H9 (cell line): ENCODE data around the gene HOXD13. TPM values are rescaled to one million over a fixed set of nuclear protein-coding genes. Genes with fewer than 3 reads are reported as not detected.
A peak's percentile ranks its signal among the peaks of the same experiment; 100 is the strongest.

Experiments used
- DNase-seq: peaks from one replicate; pipeline ENCODE4 v3.0.0-alpha.2; 2017
- H2AFZ ChIP-seq: one replicate; pipeline ENCODE4 v1.6.1; 2013; ENCODE audit warnings: mild to moderate bottlenecking, low read length, control low read depth, moderate library complexity
- H2AK5ac ChIP-seq: 2 replicates; pipeline ENCODE4 v1.6.1; 2013; ENCODE audit warnings: low read length, control low read depth, mixed read lengths; ENCODE audit not compliant: insufficient read length
- H2BK120ac ChIP-seq: one replicate; pipeline ENCODE4 v1.6.1; 2013; ENCODE audit warnings: low read depth, mild to moderate bottlenecking, low read length, control low read depth, inconsistent platforms; ENCODE audit not compliant: poor library complexity, severe bottlenecking
- H2BK12ac ChIP-seq: 2 replicates; pipeline ENCODE4 v1.6.1; 2013; ENCODE audit warnings: low read length, control low read depth, mixed read lengths, low read depth; ENCODE audit not compliant: insufficient read length
- H2BK15ac ChIP-seq: 2 replicates; pipeline ENCODE4 v1.6.1; 2013; ENCODE audit warnings: low read depth, low read length, control low read depth
- H2BK20ac ChIP-seq: one replicate; pipeline ENCODE4 v1.6.1; 2013; ENCODE audit warnings: low read depth, mild to moderate bottlenecking, low read length, control low read depth, inconsistent platforms; ENCODE audit not compliant: poor library complexity, severe bottlenecking
- H2BK5ac ChIP-seq: 2 replicates; pipeline ENCODE4 v1.6.1; 2013; ENCODE audit warnings: low read length, control low read depth, mixed read lengths; ENCODE audit not compliant: insufficient read length
- H3K14ac ChIP-seq: 2 replicates; pipeline ENCODE4 v1.6.1; 2013; ENCODE audit warnings: low read length, control low read depth; ENCODE audit not compliant: insufficient read depth
- H3K18ac ChIP-seq: 2 replicates; pipeline ENCODE4 v1.6.1; 2013; ENCODE audit warnings: low read depth, mild to moderate bottlenecking, mixed read lengths, low read length, control low read depth; ENCODE audit not compliant: insufficient read length
- H3K23ac ChIP-seq: 2 replicates; pipeline ENCODE4 v1.6.1; 2013; ENCODE audit warnings: low read length, control low read depth, mixed read lengths, low read depth; ENCODE audit not compliant: insufficient read length
- H3K23me2 ChIP-seq: 2 replicates; pipeline ENCODE4 v1.6.1; 2013; ENCODE audit warnings: low read depth, mild to moderate bottlenecking, mixed read lengths, low read length, control low read depth; ENCODE audit not compliant: insufficient read length, poor library complexity, severe bottlenecking
- H3K27ac ChIP-seq: 2 replicates; pipeline ENCODE4 v1.5.1; 2013; ENCODE audit warnings: low read length, control low read depth, mixed read lengths, low read depth; ENCODE audit not compliant: insufficient read length
- H3K27me3 ChIP-seq: 2 replicates; pipeline ENCODE4 v1.6.1; 2013; ENCODE audit warnings: low read length, control low read depth, inconsistent platforms; ENCODE audit not compliant: insufficient read depth
- H3K4ac ChIP-seq: 2 replicates; pipeline ENCODE4 v1.6.1; 2013; ENCODE audit warnings: low read depth, mild to moderate bottlenecking, control low read depth, inconsistent platforms, low read length, moderate library complexity
- H3K4me1 ChIP-seq: 2 replicates; pipeline ENCODE4 v1.6.1; 2013; ENCODE audit warnings: low read length, control low read depth, inconsistent platforms; ENCODE audit not compliant: insufficient read depth
- H3K4me2 ChIP-seq: 2 replicates; pipeline ENCODE4 v1.6.1; 2013; ENCODE audit warnings: low read length, control low read depth, mixed read lengths; ENCODE audit not compliant: insufficient read length, insufficient read depth
- H3K56ac ChIP-seq: 2 replicates; pipeline ENCODE4 v1.6.1; 2013; ENCODE audit warnings: low read depth, mild to moderate bottlenecking, mixed read lengths, low read length, control low read depth; ENCODE audit not compliant: insufficient read length
- H3K79me1 ChIP-seq: 2 replicates; pipeline ENCODE4 v1.6.1; 2013; ENCODE audit warnings: low read depth, mild to moderate bottlenecking, moderate library complexity, low read length, control low read depth, inconsistent platforms; ENCODE audit not compliant: insufficient read depth, poor library complexity, severe bottlenecking
- H3K79me2 ChIP-seq: 2 replicates; pipeline ENCODE4 v1.6.1; 2013; ENCODE audit warnings: low read length, control low read depth, inconsistent platforms; ENCODE audit not compliant: insufficient read depth
- H3K9ac ChIP-seq: 2 replicates; pipeline ENCODE4 v1.6.1; 2013; ENCODE audit warnings: low read length, control low read depth, mixed read lengths; ENCODE audit not compliant: insufficient read length; ENCODE audit errors: extremely low read depth
- H3K9me3 ChIP-seq: one replicate; pipeline ENCODE4 v1.6.1; 2013; ENCODE audit warnings: low read depth, low read length, inconsistent platforms; ENCODE audit not compliant: control insufficient read depth
- H3T11ph ChIP-seq: one replicate; pipeline ENCODE4 v1.6.1; 2013; ENCODE audit warnings: mild to moderate bottlenecking, low read length, control low read depth, inconsistent platforms
- H4K20me1 ChIP-seq: one replicate; pipeline ENCODE4 v1.6.1; 2013; ENCODE audit not compliant: control insufficient read depth, insufficient read length, insufficient read depth
- H4K5ac ChIP-seq: 2 replicates; pipeline ENCODE4 v1.6.1; 2013; ENCODE audit warnings: low read depth, mild to moderate bottlenecking, mixed read lengths, low read length, control low read depth; ENCODE audit not compliant: insufficient read length
- H4K8ac ChIP-seq: replicated peaks from 2 replicates; pipeline ENCODE4 v1.6.1; 2013; ENCODE audit warnings: low read length, control low read depth, mixed read lengths, low read depth; ENCODE audit not compliant: insufficient read length
- H4K91ac ChIP-seq: 2 replicates; pipeline ENCODE4 v1.6.1; 2013; ENCODE audit warnings: low read depth, mild to moderate bottlenecking, moderate library complexity, mixed read lengths, low read length, control low read depth; ENCODE audit not compliant: insufficient read length
- H3K27ac Mint-ChIP-seq, 3 experiments: 2 replicates in 2 of 3; 3 replicates in 1 of 3; pipeline ENCODE4 v1.8.0; 2020 to 2021; ENCODE audit warnings: mixed read lengths in 3 of 3, mild to moderate bottlenecking in 1 of 3, moderate library complexity in 1 of 3
- H3K27me3 Mint-ChIP-seq: 2 replicates; pipeline ENCODE4 v1.8.0; 2021; ENCODE audit warnings: low read depth, mild to moderate bottlenecking, moderate library complexity, mixed read lengths
- H3K36me3 Mint-ChIP-seq, 3 experiments: 2 replicates in 2 of 3; 3 replicates in 1 of 3; pipeline ENCODE4 v1.8.0; 2020 to 2021; ENCODE audit warnings: low read depth in 3 of 3, mixed read lengths in 3 of 3; ENCODE audit not compliant: insufficient read depth in 1 of 3
- H3K4me1 Mint-ChIP-seq, 2 experiments: 2 replicates each; pipeline ENCODE4 v1.8.0; 2020; ENCODE audit warnings: mixed read lengths in 2 of 2
- H3K4me3 Mint-ChIP-seq, 2 experiments: 2 replicates in 1 of 2; 3 replicates in 1 of 2; pipeline ENCODE4 v1.8.0; 2020 to 2021; ENCODE audit warnings: mild to moderate bottlenecking in 2 of 2, mixed read lengths in 2 of 2, moderate library complexity in 1 of 2
- H3K9me3 Mint-ChIP-seq, 2 experiments: 2 replicates in 1 of 2; 3 replicates in 1 of 2; pipeline ENCODE4 v1.8.0; 2020; ENCODE audit warnings: mild to moderate bottlenecking in 2 of 2, mixed read lengths in 2 of 2, moderate library complexity in 1 of 2
- CTCF ChIP-seq: fragments of 200-600 bp; sonication (generic); conservative IDR thresholded peaks from 3 replicates; pipeline ENCODE4 v1.8.0; 2021; ENCODE audit warnings: antibody characterized with exemption, mild to moderate bottlenecking
- WGBS: extraction: QIAGEN DNeasy Blood & Tissue Kit; methylation state at CpG from one replicate; pipeline ENCODE4 v1.1.7; 2013; ENCODE audit warnings: missing lambda C conversion rate, low lambda C conversion rate, mixed read lengths; ENCODE audit not compliant: insufficient read length; ENCODE audit errors: extremely low coverage; 5-methylcytosine and 5-hydroxymethylcytosine counted together
- total RNA-seq: library from RNA; stranded (reverse); gene quantifications from 2 replicates; pipeline ENCODE4 v1.2.1, GENCODE V29; 2021

HOXD13 gene
- total RNA-seq, 1 experiment from 2014 or later, result not detected

GRCh38 chr2:176096986-176097819, 4.7 kb downstream of the HOXD13 start:
- H4K20me1 ChIP-seq, result no peaks in the 10 kb centered on the region
- H2AFZ ChIP-seq, result no peak overlapping the region
- peaks cover 83% of the 10 kb centered on the region for H3K27me3 ChIP-seq
- H2BK15ac ChIP-seq, result no peak overlapping the region
- no peak overlapping the region for H4K91ac ChIP-seq
- TF ChIP-seq CTCF, result peak; percentile 94
- Mint-ChIP-seq H3K9me3 (peaks cover 2 to 29% of the 10 kb centered on the region in 2 experiments), H3K4me1 (peaks cover 24 to 37% of the 10 kb centered on the region in 2 experiments), H3K4me3 (peak overlapping the region; percentile 36 to 76), H3K27ac (peak overlapping the region in 1 of 3 experiments; percentile 93; a peak in 2 of 7 replicates), H3K27me3 (peaks cover 97% of the 10 kb centered on the region), H3K36me3 (no peaks in the 10 kb centered on the region; a peak in 1 of 7 replicates)
- H2AK5ac ChIP-seq, result no peak overlapping the region
- H3T11ph ChIP-seq, result no peak overlapping the region
- H3K23me2 ChIP-seq, result peaks cover 5% of the 10 kb centered on the region
- no CpG with 5 or more reads among the region's 45 CpGs for WGBS
- peak overlapping the region; percentile 63 for H3K4me2 ChIP-seq
- no peak overlapping the region for H3K14ac ChIP-seq
- H3K9ac ChIP-seq, result no peak overlapping the region
- H3K4ac ChIP-seq, result no peak overlapping the region
- no peak overlapping the region for H2BK20ac ChIP-seq
- H3K4me1 ChIP-seq, result peaks cover 3% of the 10 kb centered on the region; the same call in 1 of the 2 replicates
- peak; percentile 94 for DNase-seq
- H3K18ac ChIP-seq, result no peak overlapping the region
- H3K9me3 ChIP-seq, result no peaks in the 10 kb centered on the region
- no peak overlapping the region for H3K23ac ChIP-seq
- H2BK12ac ChIP-seq, result no peak overlapping the region
- no peaks in the 10 kb centered on the region for H3K79me1 ChIP-seq
- no peak overlapping the region for H2BK5ac ChIP-seq
- H3K79me2 ChIP-seq, result no peaks in the 10 kb centered on the region
- no peak overlapping the region for H2BK120ac ChIP-seq
- H3K27ac ChIP-seq, result no peak overlapping the region
- no peak overlapping the region for H4K5ac ChIP-seq
- no peak overlapping the region for H3K56ac ChIP-seq
- no peak overlapping the region for H4K8ac ChIP-seq
